Mesothelial cell of epicardium (in vitro differentiated cells): ENCODE data around the gene SCYL2. TPM values are rescaled to one million over a fixed set of nuclear protein-coding genes. Genes with fewer than 3 reads are reported as not detected.
"Not testable (repeated sequence)": the region's sequence is repeated elsewhere in the genome, so short reads cannot be mapped to it uniquely, and the experiment has no call there.

Experiments used
- DNase-seq, 2 experiments: peaks; one replicate each; pipeline ENCODE4 v3.0.0; 2021; ENCODE audit warnings: low spot score in 2 of 2; ENCODE audit not compliant: unreplicated experiment in 2 of 2
- H3K27ac Mint-ChIP-seq: 2 replicates; pipeline ENCODE4 v1.8.0; 2021; ENCODE audit warnings: mixed read lengths
- H3K27me3 Mint-ChIP-seq: 2 replicates; pipeline ENCODE4 v1.8.0; 2021; ENCODE audit warnings: low read depth, mixed read lengths
- H3K36me3 Mint-ChIP-seq: 2 replicates; pipeline ENCODE4 v1.8.0; 2021; ENCODE audit warnings: mixed read lengths
- H3K4me1 Mint-ChIP-seq: 2 replicates; pipeline ENCODE4 v1.8.0; 2021; ENCODE audit warnings: mixed read lengths
- H3K4me3 Mint-ChIP-seq: 2 replicates; pipeline ENCODE4 v1.8.0; 2021; ENCODE audit warnings: mild to moderate bottlenecking, moderate library complexity, mixed read lengths
- H3K9me3 Mint-ChIP-seq: 2 replicates; pipeline ENCODE4 v1.8.0; 2021; ENCODE audit warnings: mixed read lengths
- total RNA-seq: library from RNA; stranded (reverse); gene quantifications from 3 replicates; pipeline ENCODE4 v1.2.1, GENCODE V29; 2021
- TF ChIP-seq, protein P1 (sequence below): fragments of 200-600 bp; sonication (generic); IDR thresholded peaks from one replicate; pipeline ENCODE4 v1.5.0; 2021; ENCODE audit warnings: antibody characterized with exemption; ENCODE audit not compliant: unreplicated experiment

The SCYL2 gene
- total RNA-seq, 1 donor from 2014 or later: 55.5 TPM

DNA sequence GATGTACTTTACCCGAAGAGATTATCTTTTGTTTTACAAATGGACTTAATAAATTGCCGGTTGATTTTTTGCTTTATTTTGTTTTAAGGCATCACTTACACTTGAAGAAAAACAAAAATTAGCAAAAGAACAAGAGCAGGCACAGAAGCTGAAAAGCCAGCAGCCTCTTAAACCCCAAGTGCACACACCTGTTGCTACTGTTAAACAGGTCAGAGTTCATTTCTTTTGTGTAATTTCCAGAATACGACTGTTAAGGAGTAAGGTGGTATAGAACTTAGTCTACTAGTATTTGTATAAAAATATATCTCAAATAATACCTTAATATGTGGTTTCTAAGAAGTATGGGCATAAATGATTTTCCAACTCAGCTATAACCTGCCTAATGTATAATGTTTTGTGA, 70.3 kb downstream of the SCYL2 start:
- Mint-ChIP-seq H3K4me3 (no peak overlapping the region), H3K9me3 (peaks cover under 1% of the 10 kb centered on the region), H3K27ac (no peak overlapping the region), H3K27me3 (no peaks in the 10 kb centered on the region), H3K4me1 (no peaks in the 10 kb centered on the region), H3K36me3 (peaks cover 26% of the 10 kb centered on the region)
- TF ChIP-seq, protein P1, sequence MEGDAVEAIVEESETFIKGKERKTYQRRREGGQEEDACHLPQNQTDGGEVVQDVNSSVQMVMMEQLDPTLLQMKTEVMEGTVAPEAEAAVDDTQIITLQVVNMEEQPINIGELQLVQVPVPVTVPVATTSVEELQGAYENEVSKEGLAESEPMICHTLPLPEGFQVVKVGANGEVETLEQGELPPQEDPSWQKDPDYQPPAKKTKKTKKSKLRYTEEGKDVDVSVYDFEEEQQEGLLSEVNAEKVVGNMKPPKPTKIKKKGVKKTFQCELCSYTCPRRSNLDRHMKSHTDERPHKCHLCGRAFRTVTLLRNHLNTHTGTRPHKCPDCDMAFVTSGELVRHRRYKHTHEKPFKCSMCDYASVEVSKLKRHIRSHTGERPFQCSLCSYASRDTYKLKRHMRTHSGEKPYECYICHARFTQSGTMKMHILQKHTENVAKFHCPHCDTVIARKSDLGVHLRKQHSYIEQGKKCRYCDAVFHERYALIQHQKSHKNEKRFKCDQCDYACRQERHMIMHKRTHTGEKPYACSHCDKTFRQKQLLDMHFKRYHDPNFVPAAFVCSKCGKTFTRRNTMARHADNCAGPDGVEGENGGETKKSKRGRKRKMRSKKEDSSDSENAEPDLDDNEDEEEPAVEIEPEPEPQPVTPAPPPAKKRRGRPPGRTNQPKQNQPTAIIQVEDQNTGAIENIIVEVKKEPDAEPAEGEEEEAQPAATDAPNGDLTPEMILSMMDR: no peak
- DNase-seq: no peak

DNA sequence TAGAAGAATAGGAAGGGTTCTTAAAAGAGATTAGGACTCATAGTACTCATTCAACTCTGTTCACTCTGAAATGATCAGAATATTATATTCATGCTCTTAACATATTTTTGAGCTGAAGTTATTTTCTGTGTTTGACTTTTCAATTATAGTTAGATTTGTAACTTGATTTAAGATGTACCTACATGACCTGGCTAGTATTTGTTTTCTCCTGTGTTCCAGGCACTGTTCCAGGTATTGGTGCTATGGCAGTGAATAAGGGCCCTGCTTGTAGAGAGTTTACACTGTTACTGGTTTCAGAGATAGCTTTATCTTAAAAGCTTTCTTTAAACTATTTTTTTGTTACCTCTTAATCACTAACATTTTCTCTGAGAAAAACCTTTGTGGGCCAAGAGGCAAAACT, 70.8 kb downstream of the SCYL2 start:
- no peak for DNase-seq
- Mint-ChIP-seq H3K27me3 (no peaks in the 10 kb centered on the region), H3K4me3 (no peak overlapping the region), H3K4me1 (no peaks in the 10 kb centered on the region), H3K9me3 (peaks cover 5% of the 10 kb centered on the region), H3K36me3 (peaks cover 28% of the 10 kb centered on the region), H3K27ac (no peak overlapping the region)
- TF ChIP-seq, protein P1: no peak

DNA sequence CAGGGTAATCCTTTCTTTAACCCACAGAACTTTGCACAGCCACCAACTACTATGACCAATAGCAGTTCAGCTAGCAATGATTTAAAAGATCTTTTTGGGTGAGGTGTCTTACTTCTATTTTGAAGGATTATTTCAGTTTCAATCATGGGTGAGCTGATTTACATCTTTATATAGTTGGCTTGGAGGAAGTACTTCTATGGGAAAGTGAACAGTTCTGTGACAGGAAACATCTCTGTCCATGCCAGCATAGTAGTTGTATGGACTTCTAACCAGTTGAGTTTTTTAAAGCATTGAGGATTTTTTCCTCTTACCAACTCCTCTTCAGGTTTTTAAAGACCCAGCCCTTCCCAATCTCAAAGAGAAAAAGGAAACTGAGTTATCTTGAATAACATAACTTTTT, 72.1 kb downstream of the SCYL2 start:
- Mint-ChIP-seq H3K36me3 (peaks cover 25% of the 10 kb centered on the region), H3K4me3 (no peak overlapping the region), H3K27me3 (no peaks in the 10 kb centered on the region), H3K4me1 (no peaks in the 10 kb centered on the region), H3K27ac (no peak overlapping the region), H3K9me3 (peaks cover 5% of the 10 kb centered on the region)
- DNase-seq: no peak
- TF ChIP-seq, protein P1: no peak

DNA sequence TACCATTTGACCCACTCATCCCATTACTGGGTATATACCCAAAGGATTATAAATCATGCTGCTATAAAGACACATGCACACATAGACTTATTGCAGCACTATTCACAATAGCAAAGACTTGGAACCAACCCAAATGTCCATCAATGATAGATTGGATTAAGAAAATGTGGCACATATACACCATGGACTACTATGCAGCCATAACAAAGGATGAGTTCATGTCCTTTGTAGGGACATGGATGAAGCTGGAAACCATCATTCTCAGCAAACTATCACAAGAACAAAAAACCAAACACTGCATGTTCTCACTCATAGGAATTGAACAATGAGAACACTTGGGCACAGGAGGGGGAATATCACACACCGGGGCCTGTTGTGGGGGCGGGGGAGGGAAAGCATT, 75.9 kb downstream of the SCYL2 start:
- H3K4me3 Mint-ChIP-seq, H3K27me3 Mint-ChIP-seq, H3K27ac Mint-ChIP-seq, DNase-seq, H3K9me3 Mint-ChIP-seq, H3K4me1 Mint-ChIP-seq: not testable (repeated sequence)
- H3K36me3 Mint-ChIP-seq: peaks cover 12% of the 10 kb centered on the region

DNA sequence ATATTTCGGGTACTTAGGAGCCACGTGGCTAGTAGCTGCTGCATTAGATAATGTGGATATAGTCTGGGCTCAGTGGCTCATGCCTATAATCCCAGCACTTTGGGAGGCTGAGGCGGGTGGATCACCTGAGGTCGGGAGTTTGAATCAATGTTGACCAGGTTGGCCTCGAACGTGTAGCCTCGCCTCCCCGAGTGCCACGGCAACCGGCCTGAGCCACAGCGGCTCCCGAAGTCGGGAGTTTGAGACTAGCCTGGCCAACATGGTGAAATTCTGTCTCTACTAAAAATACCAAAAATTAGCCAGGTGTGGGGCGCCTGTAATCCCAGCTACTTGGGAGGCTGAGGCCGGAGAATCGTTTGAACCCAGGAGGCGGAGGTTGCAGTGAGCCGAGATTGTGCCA, 77.4 kb downstream of the SCYL2 start:
- H3K9me3 Mint-ChIP-seq, H3K36me3 Mint-ChIP-seq, H3K4me1 Mint-ChIP-seq, H3K4me3 Mint-ChIP-seq, DNase-seq, H3K27me3 Mint-ChIP-seq, H3K27ac Mint-ChIP-seq: not testable (repeated sequence)

DNA sequence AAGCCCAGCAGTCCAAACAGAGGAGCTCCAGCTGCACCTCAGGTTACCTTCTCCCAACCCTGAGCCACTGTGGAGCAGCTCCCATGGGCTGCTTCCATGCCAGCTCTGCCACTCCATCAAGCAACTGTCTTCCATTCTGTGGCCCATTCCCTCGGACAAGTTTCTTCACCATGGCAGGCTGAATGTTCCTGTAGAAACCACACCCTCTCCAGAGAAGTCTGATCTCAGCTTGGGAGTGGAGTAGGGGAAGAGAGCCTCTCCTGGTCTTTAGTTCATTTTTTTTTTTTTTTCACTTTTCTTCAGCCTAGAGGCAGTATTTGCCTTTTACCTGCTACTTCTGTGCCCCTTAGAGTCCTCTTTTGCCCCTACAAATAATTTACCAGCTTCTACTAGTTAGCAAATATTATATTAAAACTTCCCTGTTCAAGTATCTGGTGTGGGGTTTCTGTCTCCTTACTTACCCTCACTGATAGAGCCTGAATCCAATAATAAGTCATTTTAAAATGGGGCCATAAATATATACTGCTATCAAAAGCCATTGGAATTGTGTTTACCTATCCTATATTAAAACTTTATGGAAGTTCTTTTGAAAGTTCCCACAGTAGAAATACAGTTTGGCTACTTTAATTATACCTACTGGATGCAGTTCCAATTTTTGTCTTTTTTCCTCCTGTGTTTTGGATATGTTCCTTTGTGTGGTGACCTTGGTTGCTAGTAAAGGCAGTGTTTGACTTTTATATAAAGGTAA, 78.2 kb downstream of the SCYL2 start:
- Mint-ChIP-seq H3K36me3 (peaks cover 6% of the 10 kb centered on the region), H3K4me1 (no peaks in the 10 kb centered on the region), H3K9me3 (peaks cover 5% of the 10 kb centered on the region), H3K4me3 (no peak overlapping the region), H3K27ac (no peak overlapping the region), H3K27me3 (no peaks in the 10 kb centered on the region)
- TF ChIP-seq, protein P1: no peak
- no peak for DNase-seq

DNA sequence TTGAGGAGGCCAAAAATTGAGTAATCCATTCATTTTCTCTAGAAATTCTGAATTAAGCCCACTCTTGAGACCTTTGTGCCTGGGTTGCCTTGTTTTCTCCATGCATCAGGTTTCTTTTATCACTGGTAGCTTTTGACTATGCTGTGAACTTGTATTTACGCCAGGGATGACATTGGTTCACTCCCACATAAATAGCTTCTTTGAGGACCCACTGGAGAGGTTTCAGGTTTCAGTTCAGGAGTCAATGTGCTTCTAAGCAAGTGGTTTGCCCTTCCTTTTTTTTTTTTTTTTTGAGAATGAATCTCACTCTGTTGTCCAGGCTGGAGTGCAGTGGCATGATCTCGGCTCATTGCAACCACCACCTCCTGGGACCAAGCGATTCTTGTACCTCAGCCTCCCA, 79.7 kb downstream of the SCYL2 start:
- Mint-ChIP-seq H3K27ac (no peak overlapping the region), H3K27me3 (no peaks in the 10 kb centered on the region), H3K4me3 (no peak overlapping the region), H3K9me3 (peaks cover 5% of the 10 kb centered on the region), H3K4me1 (no peaks in the 10 kb centered on the region), H3K36me3 (peaks cover 6% of the 10 kb centered on the region)
- TF ChIP-seq, protein P1: no peak
- DNase-seq: no peak
